ENCODE results near the gene NEK3. TPM values are rescaled to one million over a fixed set of nuclear protein-coding genes. Genes with fewer than 3 reads are reported as not detected.

The NEK3 gene
- total RNA-seq, 4 donors from 2014 or later: 16.1 to 95.0 (median 21.9) TPM

GRCh38 chr13:52118595-52118994 lies 40.8 kb downstream of the NEK3 start:
- Histone ChIP-seq H3K4me3 (no peak overlapping the region), H3K9me3 (no peaks in the 10 kb centered on the region), H3K4me1 (no peaks in the 10 kb centered on the region), H3K27me3 (no peaks in the 10 kb centered on the region), H3K36me3 (no peaks in the 10 kb centered on the region), H3K27ac (no peak overlapping the region)
- DNase-seq: no peak
- intact Hi-C loops (cut with DNase I; ENCODE audit: low total_unique reads): no loop called here
- TF ChIP-seq POLR2A (IDR thresholded peaks at IDR 0.05) (no peak), CTCF (IDR thresholded peaks at IDR 0.05) (no peak)

- no peak for DNase-seq
- Histone ChIP-seq H3K4me1 (no peaks in the 10 kb centered on the region), H3K27ac (no peak overlapping the region), H3K4me3 (no peak overlapping the region), H3K9me3 (no peaks in the 10 kb centered on the region), H3K27me3 (no peaks in the 10 kb centered on the region), H3K36me3 (no peaks in the 10 kb centered on the region)
- intact Hi-C loops (cut with DNase I; ENCODE audit: low total_unique reads): no loop called here
- TF ChIP-seq POLR2A (IDR thresholded peaks at IDR 0.05) (no peak), CTCF (IDR thresholded peaks at IDR 0.05) (no peak)
Measured at GRCh38 chr13:52118095-52118494, 41.3 kb downstream of the NEK3 start.

GRCh38 chr13:52112591-52112990 lies 46.8 kb downstream of the NEK3 start:
- Histone ChIP-seq H3K4me3 (no peak overlapping the region), H3K9me3 (no peaks in the 10 kb centered on the region), H3K27me3 (no peaks in the 10 kb centered on the region), H3K36me3 (no peaks in the 10 kb centered on the region), H3K4me1 (no peaks in the 10 kb centered on the region), H3K27ac (no peak overlapping the region)
- intact Hi-C loops (cut with DNase I; ENCODE audit: low total_unique reads): no loop called here
- TF ChIP-seq CTCF (IDR thresholded peaks at IDR 0.05) (no peak), POLR2A (IDR thresholded peaks at IDR 0.05) (no peak)
- DNase-seq: no peak

GRCh38 chr13:52109116-52109670 lies 50.2 kb downstream of the NEK3 start:
- Histone ChIP-seq H3K27ac (no peak overlapping the region), H3K4me3 (no peak overlapping the region), H3K36me3 (no peaks in the 10 kb centered on the region), H3K9me3 (no peaks in the 10 kb centered on the region), H3K27me3 (no peaks in the 10 kb centered on the region), H3K4me1 (no peaks in the 10 kb centered on the region)
- TF ChIP-seq CTCF (IDR thresholded peaks at IDR 0.05) (no peak), POLR2A (IDR thresholded peaks at IDR 0.05) (no peak)
- DNase-seq: no peak
- intact Hi-C loops (cut with DNase I; ENCODE audit: low total_unique reads): no loop called here

- intact Hi-C loops (cut with DNase I; ENCODE audit: low total_unique reads): no loop called here
- Histone ChIP-seq H3K27ac (no peak overlapping the region), H3K27me3 (no peaks in the 10 kb centered on the region), H3K9me3 (no peaks in the 10 kb centered on the region), H3K4me3 (no peak overlapping the region), H3K4me1 (no peaks in the 10 kb centered on the region), H3K36me3 (no peaks in the 10 kb centered on the region)
- no peak for DNase-seq
- TF ChIP-seq CTCF (IDR thresholded peaks at IDR 0.05) (no peak), POLR2A (IDR thresholded peaks at IDR 0.05) (no peak)
Measured at GRCh38 chr13:52105841-52106240, 53.6 kb downstream of the NEK3 start.

Measured in uterus (tissue), 4 donors.